Measurements from ENCODE around the gene EBI3.

EBI3 gene

GRCh38 chr19:4197625-4198466, 31.5 kb upstream of the EBI3 start:
- no peaks in the 10 kb centered on the region for H3K36me3 ChIP-seq
- 0 out of 22 replicates have a peak, but pooled peaks cover 0 to 13% (median 0%) of the 10 kb centered on the region in 11 experiments for H4K20me1 ChIP-seq
- no peak for TF ChIP-seq Cebpa-rat (IDR thresholded peaks at IDR 0.05)
- no peak overlapping the region for H3K9ac ChIP-seq
- H3K27ac ChIP-seq, result no peak overlapping the region
- peaks cover 0 to 31% (median 24%) of the 10 kb centered on the region in 10 experiments; a peak in 15 of 20 replicates for H3K4me1 ChIP-seq
- peaks cover 0 to 14% (median 7%) of the 10 kb centered on the region in 11 experiments; a peak in 14 of 22 replicates for H3K9me3 ChIP-seq (replicated peaks in 1 of 11)
- no peak overlapping the region for H3K4me2 ChIP-seq
- no peak overlapping the region for H3K4me3 ChIP-seq
- H3K27me3 ChIP-seq, result peaks cover 37 to 61% (median 57%) of the 10 kb centered on the region in 11 experiments

GRCh38 chr19:4198467-4199126, 30.7 kb upstream of the EBI3 start:
- Histone ChIP-seq H3K4me1 (peaks cover 0 to 26% (median 19%) of the 10 kb centered on the region in 10 experiments; a peak in 15 of 20 replicates), H3K27ac (no peak overlapping the region), H3K27me3 (peaks cover 37 to 63% (median 57%) of the 10 kb centered on the region in 11 experiments), H4K20me1 (0 out of 22 replicates have a peak, but pooled peaks cover 0 to 13% (median 0%) of the 10 kb centered on the region in 11 experiments), H3K36me3 (no peaks in the 10 kb centered on the region), H3K9me3 (replicated peaks in 1 of 11) (peaks cover 0 to 14% (median 7%) of the 10 kb centered on the region in 11 experiments; a peak in 14 of 22 replicates), H3K9ac (no peak overlapping the region), H3K4me2 (no peak overlapping the region), H3K4me3 (no peak overlapping the region)
- no peak for TF ChIP-seq Cebpa-rat (IDR thresholded peaks at IDR 0.05)

DNA sequence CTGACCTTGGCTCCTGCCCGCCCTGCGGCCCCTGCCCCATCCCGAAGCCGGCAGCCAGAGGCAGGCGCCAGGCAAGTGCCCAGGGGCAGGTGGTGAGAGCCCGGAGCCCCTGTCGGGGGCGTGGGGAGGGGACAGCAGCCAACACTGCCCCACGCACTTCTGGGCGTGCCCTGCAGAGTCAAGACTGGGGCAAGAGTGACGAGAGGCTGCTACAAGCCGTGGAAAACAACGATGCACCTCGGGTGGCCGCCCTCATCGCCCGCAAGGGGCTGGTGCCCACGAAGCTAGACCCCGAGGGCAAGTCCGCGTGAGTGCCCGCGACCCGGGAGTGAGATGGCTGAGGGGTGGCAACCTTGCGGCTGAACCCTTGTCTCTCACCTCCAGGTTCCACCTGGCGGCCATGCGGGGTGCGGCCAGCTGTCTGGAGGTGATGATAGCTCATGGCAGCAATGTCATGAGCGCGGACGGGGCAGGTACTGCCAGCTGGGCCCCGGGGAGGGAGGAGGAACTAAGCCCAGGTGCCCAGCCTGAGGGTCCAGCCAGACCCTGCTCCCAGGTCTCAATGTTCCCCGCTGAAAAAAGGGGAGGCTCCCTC, 29.5 kb upstream of the EBI3 start:
- no peak for TF ChIP-seq Cebpa-rat (IDR thresholded peaks at IDR 0.05)
- Histone ChIP-seq H3K9me3 (replicated peaks in 1 of 11) (peaks cover 0 to 14% (median 7%) of the 10 kb centered on the region in 11 experiments; a peak in 14 of 22 replicates), H3K4me2 (no peak overlapping the region), H3K4me1 (peaks cover 0 to 15% (median 7%) of the 10 kb centered on the region in 10 experiments; a peak in 15 of 20 replicates), H3K27me3 (peaks cover 37 to 63% (median 57%) of the 10 kb centered on the region in 11 experiments), H3K9ac (no peak overlapping the region), H4K20me1 (0 out of 22 replicates have a peak, but pooled peaks cover 0 to 13% (median 0%) of the 10 kb centered on the region in 11 experiments), H3K36me3 (no peaks in the 10 kb centered on the region), H3K27ac (no peak overlapping the region), H3K4me3 (no peak overlapping the region)

- H3K4me2 ChIP-seq, result no peak overlapping the region
- TF ChIP-seq Cebpa-rat (IDR thresholded peaks at IDR 0.05), result no peak
- H3K4me3 ChIP-seq, result no peak overlapping the region
- 0 out of 22 replicates have a peak, but pooled peaks cover 0 to 13% (median 0%) of the 10 kb centered on the region in 11 experiments for H4K20me1 ChIP-seq
- H3K4me1 ChIP-seq, result peaks cover 0 to 8% (median 0%) of the 10 kb centered on the region in 10 experiments; a peak in 5 of 20 replicates
- no peak overlapping the region for H3K9ac ChIP-seq
- peaks cover 0 to 14% (median 7%) of the 10 kb centered on the region in 11 experiments; a peak in 14 of 22 replicates for H3K9me3 ChIP-seq (replicated peaks in 1 of 11)
- peaks cover 37 to 63% (median 57%) of the 10 kb centered on the region in 11 experiments for H3K27me3 ChIP-seq
- H3K36me3 ChIP-seq, result no peaks in the 10 kb centered on the region
- no peak overlapping the region for H3K27ac ChIP-seq
These were observed 28.3 kb upstream of the EBI3 start for GRCh38 chr19:4200940-4201542.

DNA sequence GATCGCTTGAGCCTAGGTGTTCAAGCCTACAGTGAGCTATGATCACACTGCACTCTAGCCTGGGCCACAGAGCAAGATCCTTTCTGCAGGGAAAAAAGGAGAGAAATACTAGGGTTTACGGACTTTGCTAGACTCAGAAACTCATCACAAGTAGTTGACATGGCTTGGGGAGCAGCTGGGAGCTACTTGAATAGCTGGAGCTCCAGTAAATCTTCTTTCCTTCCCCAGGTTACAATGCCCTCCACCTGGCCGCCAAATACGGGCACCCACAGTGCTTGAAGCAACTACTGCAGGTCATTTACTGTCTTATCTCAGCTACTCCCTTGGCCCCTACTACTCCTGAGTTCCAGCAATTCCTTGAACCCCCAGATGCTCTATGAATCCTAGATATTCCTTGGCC, 27.5 kb upstream of the EBI3 start:
- H3K27me3 ChIP-seq, result peaks cover 35 to 59% (median 52%) of the 10 kb centered on the region in 11 experiments
- no peak for TF ChIP-seq Cebpa-rat (IDR thresholded peaks at IDR 0.05)
- H3K27ac ChIP-seq, result no peak overlapping the region

DNA sequence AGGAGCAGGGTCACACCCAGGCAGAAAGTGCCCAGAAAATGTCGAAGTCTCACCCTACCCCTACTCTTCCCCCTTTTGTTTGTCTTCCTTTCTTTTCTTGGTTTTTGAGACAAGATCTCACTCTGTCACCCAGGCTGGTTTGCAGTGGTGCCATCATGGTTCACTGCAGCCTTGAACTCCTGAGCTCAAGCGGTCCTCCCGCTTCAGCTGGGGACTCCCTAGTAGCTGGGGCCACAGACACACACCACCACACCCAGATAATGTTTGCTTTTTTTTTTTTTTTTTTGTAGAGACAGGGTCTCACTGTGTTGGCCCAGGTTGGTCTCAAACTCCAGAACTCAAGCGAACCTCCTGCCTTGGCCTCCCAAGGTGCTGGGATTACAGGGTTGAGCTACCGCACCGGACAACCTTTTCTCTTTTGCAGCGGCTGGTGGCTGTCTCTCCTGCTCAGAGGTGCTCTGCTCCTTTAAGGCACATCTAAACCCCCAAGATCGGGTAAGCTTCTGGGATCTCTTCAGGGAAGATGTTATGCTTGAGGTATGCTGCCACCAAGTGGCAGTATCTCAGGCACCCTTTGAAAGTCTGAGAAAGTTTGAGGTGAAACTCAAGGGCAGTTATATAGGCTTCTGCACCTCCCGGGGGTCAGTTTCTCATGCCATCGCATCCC, 22.4 kb upstream of the EBI3 start:
- no peak overlapping the region for H3K4me3 ChIP-seq
- H3K27ac ChIP-seq, result no peak overlapping the region
- H3K4me2 ChIP-seq, result no peak overlapping the region
- peaks cover 0 to 8% (median 0%) of the 10 kb centered on the region in 10 experiments; a peak in 5 of 20 replicates for H3K4me1 ChIP-seq
- peaks cover 0 to 9% (median 1%) of the 10 kb centered on the region in 11 experiments; a peak in 10 of 22 replicates for H3K27me3 ChIP-seq
- H3K36me3 ChIP-seq, result no peaks in the 10 kb centered on the region
- no peaks in the 10 kb centered on the region for H3K9me3 ChIP-seq (replicated peaks in 1 of 11)
- no peak overlapping the region for H3K9ac ChIP-seq
- TF ChIP-seq Cebpa-rat (IDR thresholded peaks at IDR 0.05), result no peak
- 0 out of 22 replicates have a peak, but pooled peaks cover 0 to 4% (median 0%) of the 10 kb centered on the region in 11 experiments for H4K20me1 ChIP-seq

More for the DNA sequence above, 27.5 kb upstream of the EBI3 start:
- Histone ChIP-seq H3K4me3 (no peak overlapping the region), H3K9me3 (replicated peaks in 1 of 11) (peaks cover 0 to 11% (median 7%) of the 10 kb centered on the region in 11 experiments; a peak in 14 of 22 replicates), H3K36me3 (no peaks in the 10 kb centered on the region), H4K20me1 (0 out of 22 replicates have a peak, but pooled peaks cover 0 to 13% (median 0%) of the 10 kb centered on the region in 11 experiments), H3K4me1 (peaks cover 0 to 8% (median 0%) of the 10 kb centered on the region in 10 experiments; a peak in 5 of 20 replicates), H3K9ac (no peak overlapping the region), H3K4me2 (no peak overlapping the region)

GRCh38 chr19:4208385-4209094, 20.8 kb upstream of the EBI3 start:
- Histone ChIP-seq H3K27ac (no peak overlapping the region), H3K27me3 (no peaks in the 10 kb centered on the region), H3K4me3 (no peak overlapping the region), H3K4me2 (no peak overlapping the region), H3K36me3 (no peaks in the 10 kb centered on the region), H3K9me3 (replicated peaks in 1 of 11) (no peaks in the 10 kb centered on the region), H3K4me1 (peaks cover 0 to 7% (median 0%) of the 10 kb centered on the region in 10 experiments; a peak in 4 of 20 replicates), H4K20me1 (0 out of 22 replicates have a peak, but pooled peaks cover 0 to 4% (median 0%) of the 10 kb centered on the region in 11 experiments), H3K9ac (no peak overlapping the region)
- no peak for TF ChIP-seq Cebpa-rat (IDR thresholded peaks at IDR 0.05)

All from BLaER1 treated with 17β-estradiol and CSF1 and Interleukin-3, amounts not matched to agents 10 nM and 100 nM (cell line).